Stimulated activated CD4-positive, alpha-beta T cell treated with anti-CD3 and anti-CD28 coated beads, Interleukin-12 subunit alpha, Interleukin-12 subunit beta, amount 100 ng/mL, for 4 hours (primary cell): ENCODE results near the gene TNIP2.
"Not testable (repeated sequence)": the region's sequence is repeated elsewhere in the genome, so short reads cannot be mapped to it uniquely, and the experiment has no call there.

Experiments
- DNase-seq: peaks from one replicate; pipeline ENCODE4 v3.0.0-alpha.2; 2020

The TNIP2 gene

DNA sequence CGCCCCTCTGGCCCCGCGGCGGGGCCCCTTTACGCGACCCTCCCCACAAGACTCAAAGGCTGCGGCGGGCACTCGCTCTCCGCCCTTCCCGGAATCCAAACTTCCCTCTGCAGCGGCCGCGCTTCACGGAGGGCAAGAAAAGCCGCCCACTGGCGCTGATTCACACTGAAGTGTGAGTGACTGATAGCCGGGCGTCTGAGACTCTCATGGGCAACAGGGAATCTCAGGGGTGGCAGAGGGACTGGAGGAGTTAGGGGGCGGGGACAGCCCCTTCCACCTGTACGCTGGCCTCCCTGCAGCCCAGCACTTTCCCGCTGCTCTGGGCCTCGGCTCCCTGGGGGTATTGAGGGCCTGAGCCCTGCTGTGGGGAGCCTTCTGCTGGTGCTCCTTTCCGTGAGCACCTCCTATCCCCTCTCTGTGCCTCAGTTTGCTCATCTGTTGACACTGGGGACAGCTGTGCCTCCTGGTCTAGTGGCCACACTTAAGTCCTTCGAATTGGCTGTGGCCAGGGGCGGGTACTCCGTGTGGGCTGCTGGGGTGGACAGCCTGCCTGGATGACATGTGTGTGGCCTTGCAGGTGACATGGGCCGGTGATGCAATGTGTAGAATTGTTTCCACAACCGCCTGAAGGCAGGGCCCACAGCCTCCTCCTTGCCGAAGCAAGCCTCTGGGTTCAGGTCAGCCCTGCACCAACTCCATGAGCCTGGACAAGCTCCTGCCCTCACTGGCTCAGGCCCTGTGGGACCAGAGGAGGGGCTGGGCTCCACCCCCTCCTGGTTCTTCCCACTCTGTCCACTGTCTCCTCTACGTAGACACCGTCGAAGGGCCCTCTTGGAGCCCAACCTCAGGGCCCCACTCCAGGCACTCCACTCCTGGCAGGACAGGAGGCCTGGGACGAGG, 37.7 kb upstream of the TNIP2 start:
- peak; percentile 63 for DNase-seq

DNA sequence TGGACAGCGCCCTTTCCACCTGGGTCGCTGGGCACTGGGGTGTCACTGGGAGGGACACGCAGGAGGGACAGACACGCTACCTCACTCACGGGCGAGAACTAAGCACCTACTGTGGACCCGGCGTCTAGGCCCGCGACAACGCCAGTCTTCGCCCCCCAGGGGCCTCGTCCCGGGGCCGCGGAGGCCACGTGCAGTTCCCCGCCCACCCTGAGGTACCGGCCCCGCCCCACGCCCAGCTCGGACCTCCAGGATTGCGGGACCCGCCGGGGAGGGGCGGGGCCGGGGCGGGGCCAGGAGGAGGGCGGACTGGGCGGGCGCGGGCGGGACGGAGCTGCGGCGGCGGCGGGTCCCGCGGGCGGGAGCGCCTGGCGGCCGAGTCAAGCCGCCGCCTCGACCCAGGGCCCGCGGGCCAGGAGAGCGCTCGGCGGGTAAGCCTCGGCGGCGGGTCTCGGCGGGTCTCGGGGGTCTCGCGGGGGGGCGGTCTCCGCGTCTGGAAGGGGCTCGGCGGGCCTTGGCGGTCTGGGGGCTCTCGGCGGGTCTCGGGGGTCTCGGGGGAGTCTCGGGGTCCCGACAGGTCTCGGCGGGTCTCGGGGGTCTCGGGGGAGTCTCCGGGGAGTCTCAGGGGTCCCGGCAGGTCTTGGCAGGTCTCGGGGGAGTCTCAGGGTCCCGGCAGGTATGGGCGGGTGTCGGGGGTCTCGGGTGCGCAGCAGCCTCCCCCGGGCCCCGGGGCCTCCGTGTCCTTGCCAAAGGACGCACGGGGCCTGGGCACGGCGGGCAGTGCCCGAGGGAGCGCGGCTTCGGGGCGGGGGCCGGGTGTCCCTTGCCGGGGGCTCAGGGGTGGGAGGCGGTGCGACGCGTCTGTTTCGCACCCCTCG, 36.8 kb upstream of the TNIP2 start, which contains the start of gene SH3BP2:
SH3BP2 (plus strand) TSS at position 375 of the 875 bp plus-strand sequence. CDS start 27,533 bp downstream, outside the sequence.
- peak; percentile 72 for DNase-seq

GRCh38 chr4:2792396-2792710, 36.2 kb upstream of the TNIP2 start:
- no peak for DNase-seq

DNA sequence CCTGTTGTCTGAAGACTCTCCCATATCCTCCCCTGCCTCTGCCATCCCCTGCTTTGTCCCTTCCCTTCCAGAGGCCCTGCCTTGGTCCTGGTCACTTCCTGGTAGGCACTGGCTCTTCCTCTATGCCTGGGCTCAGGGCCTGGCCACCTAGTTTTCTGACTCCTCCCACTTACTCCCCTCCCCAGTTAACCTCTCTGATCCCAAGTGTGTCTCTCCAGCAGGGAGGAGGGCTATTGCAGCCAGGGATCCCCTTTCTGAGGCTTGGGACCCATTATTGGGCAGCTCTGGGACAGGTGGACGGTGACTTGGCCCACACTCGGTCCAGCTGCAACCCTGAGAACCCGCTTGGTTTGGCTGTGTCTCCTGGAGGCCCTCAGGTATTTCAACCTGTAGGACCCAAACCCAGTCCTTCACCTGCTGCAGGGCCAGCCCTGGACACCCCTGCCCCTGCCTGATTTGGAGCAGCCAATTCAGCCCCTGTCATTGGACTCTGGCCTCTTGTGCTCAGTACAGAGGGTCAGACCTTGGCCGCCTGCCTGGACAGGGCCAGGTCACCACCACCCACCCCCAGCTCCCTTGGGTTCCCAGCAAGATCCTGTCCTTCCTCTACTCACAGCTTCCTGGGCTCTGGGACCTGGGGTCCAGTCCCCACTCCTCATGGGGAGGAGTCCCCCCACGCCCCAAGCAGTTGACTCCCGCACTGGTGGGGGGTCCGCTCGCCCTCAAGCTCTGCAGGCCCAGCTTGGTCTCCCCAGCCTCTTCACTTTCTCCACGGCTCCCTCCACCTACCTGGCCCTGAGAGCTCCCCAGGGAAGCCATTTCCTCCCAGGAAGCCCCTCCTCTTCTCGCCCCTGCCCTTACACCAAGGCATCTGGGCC, 35.6 kb upstream of the TNIP2 start:
- DNase-seq: no peak

DNA sequence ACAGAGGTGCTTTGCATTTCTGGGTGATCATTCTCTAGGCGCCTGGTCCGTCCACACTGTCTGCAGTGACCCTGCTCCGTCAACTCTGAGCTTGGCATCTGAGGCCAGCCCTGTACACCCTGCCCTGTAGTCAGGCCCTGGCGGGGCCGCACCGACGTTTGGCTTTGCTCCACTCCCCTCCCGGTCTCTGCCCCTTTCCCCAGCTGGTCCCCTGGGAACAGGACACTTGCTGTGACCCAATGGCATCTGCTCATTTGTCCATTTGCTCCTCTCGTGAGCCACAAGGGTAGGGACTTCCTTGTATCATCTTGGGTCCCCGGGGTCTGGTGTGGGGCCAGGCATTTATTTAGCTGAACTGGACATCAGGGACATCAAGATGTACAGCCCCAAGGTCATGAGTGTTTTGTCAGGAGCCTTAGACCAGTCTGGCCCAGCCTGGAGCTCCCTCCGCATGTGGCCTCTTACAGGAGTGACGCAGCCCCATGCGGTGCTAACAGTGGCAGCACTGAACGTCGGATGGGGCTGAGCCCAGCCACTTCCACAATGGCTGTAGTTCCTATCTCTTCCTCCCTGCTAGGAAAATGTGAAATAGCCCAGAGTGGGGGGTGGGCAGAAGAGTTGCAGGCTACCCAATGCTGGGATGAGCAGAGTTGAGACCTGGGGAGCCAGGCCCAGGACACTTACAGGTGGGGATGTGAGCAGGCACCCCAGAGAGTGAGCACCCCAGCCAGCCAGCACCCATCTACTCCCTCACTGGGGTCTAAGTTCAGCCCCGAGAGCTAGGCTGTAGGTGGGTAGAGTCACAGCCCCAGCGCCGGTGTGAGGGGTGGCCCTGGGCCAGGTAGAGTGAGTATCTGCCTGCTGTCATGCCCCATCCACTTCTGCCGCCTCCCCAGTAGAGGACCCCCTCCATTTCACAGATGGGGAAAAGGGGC, 34.7 kb upstream of the TNIP2 start:
- DNase-seq: no peak

- DNase-seq: no peak
These were observed 33.9 kb upstream of the TNIP2 start for GRCh38 chr4:2789793-2790582.

GRCh38 chr4:2789351-2789750, 33.2 kb upstream of the TNIP2 start:
- no peak for DNase-seq

- DNase-seq: no peak
These were observed 32.5 kb upstream of the TNIP2 start for GRCh38 chr4:2788532-2789103.

- DNase-seq: no peak
These were observed 32.0 kb upstream of the TNIP2 start for GRCh38 chr4:2788101-2788500.

GRCh38 chr4:2787230-2788100, 31.3 kb upstream of the TNIP2 start:
- DNase-seq: peak; percentile 54

DNA sequence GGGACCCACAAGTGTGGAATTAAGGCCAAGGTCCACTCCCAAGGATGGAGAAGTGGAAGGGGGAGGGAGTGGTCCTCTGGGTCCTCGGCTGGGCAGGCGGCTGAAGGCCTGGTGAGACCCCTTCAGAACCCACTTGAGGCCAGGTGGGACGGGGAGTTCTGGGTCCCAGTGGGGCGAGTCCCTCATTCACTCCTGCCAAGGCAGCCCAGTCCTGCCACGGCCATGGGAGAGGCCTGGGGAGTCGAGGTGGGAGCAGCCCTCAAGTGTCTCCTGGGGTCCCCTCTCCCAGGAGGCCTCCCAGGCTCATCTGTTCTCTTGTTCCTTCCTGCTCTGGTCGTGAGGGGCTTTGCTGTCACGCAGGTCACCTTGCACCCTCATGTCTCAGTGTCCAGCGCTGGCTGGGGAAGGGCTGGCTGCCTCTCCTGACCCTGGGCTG, 30.7 kb upstream of the TNIP2 start:
- DNase-seq: no peak

GRCh38 chr4:2786152-2786671, 30.1 kb upstream of the TNIP2 start:
- peak; percentile 70 for DNase-seq

DNA sequence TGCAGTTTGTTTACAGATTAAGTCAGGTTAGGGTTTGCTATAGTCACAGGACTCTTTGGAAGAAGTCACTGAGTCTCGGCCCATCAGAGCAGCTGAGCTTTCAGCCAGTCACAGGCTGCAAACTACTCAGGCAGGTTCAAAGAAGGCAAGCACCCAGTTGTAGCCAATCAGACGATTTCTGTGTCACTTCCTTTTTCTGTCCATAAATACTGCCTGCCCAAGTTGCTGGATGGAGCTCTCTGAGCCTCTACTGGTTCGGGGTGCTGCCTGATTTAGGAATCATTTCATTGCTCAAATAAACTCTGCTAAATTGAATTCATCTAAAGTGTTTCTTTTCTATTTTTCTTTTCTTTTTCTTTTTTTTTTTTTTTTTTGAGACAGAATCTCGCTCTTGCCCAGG, 29.5 kb upstream of the TNIP2 start:
- no peak for DNase-seq

DNA sequence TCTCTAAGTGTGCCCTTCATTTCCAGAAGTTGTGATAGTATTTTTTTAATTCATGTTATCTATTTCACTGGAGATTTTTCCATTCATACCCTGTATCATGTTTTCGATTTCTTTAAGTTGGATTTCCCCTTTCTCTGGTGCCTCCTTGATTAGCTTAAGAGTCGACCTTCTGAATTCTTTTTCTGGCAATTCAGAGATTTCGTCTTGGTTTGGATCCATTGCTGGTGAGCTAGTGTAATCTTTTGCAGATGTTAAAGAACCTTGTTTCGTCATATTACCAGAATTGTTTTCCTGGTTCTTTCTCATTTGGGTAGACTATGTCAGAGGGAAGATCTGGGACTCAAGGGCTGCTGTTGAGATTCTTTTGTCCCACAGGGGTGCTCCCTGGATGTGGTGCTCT, 27.7 kb upstream of the TNIP2 start:
- DNase-seq: no peak

- no peak for DNase-seq
These were observed 25.8 kb upstream of the TNIP2 start for GRCh38 chr4:2781911-2782310.

DNA sequence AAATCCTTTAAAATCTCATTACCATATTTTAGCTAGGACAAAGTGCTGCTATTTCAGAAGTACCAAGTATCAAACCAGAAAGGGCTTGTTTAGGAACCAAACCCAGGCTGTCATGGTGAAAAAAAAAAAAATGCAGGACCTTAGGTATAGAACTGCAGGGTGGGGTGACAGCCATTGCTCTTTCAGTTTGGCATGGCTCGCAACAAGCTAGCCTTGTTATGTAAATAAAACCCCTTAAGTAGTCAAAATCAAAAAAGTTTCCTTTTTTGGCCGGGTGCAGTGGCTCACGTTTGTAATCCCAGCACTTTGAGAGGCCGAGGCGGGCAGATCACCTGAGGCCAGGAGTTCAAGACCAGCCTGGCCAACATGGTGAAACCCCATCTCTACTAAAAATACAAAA, 24.5 kb upstream of the TNIP2 start:
- not testable (repeated sequence) for DNase-seq

DNA sequence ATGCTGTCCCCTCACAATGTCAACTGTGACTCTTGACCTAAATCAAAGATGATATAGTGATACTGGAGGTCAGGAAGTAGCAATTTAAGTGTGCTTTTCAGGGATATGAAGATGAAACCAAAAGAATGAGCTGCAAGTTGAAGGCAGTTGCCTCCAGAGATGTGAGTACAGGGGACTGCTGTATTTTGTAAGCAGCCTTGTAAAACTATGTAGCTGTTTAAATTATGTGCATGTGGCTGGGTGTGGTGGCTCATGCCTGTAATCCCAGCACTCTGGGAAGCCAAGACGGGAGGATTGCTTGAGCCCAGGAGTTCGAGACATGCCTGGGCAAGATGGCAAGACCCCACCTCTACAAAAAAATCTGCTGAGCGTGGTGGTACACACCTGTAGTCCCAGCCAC, 15.1 kb upstream of the TNIP2 start:
- DNase-seq: no peak

GRCh38 chr4:2768921-2769336, 12.8 kb upstream of the TNIP2 start:
- no peak for DNase-seq

GRCh38 chr4:2768124-2768523, 12.0 kb upstream of the TNIP2 start:
- no peak for DNase-seq
